Measurements from ENCODE around the gene MADCAM1. TPM values are rescaled to one million over a fixed set of nuclear protein-coding genes. Genes with fewer than 3 reads are reported as not detected.

Gene MADCAM1
- total RNA-seq, 1 donor from 2014 or later = 0.40 TPM

DNA sequence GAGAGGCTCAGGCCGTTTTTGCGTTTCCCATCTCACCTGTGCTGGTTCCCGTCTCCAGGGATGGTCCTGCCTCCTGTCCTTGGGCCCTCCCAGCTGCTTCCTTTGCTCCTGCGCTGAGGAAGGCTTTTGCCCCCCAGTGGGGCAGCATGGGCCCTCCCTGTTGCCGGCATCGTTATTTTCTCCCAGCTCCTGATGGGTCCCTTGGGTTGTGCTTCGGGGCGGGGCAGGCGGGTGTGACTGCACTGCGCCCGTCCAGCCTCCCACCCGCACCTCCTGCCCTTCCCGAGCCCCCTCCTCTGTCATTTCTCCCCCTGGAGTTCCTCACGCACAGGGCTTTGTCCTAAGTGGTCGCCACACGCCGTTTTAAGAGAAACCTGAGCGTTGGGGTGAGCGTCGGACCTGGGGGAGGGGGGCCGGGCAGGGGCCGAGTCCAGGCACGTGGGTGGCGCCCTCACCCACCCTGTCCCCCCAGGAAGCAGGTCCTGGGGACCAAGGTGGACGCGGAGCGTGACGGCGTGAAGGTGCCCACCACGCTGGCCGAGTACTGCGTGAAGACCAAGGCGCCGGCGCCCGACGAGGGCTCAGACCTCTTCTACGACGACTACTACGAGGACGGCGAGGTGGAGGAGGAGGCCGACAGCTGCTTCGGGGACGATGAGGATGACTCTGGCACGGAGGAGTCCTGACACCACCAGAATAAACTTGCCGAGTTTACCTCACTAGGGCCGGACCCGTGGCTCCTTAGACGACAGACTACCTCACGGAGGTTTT lies 44.8 kb downstream of the MADCAM1 start:
- no peak for DNase-seq
- no peak for ATAC-seq (ENCODE audit: low read depth)
- no peak overlapping the region for H3K4me3 Mint-ChIP-seq
- H3K27ac Mint-ChIP-seq = no peak overlapping the region
- peaks cover 4% of the 10 kb centered on the region for H3K4me1 Mint-ChIP-seq
- H3K9me3 Mint-ChIP-seq = no peaks in the 10 kb centered on the region
- peaks cover 28% of the 10 kb centered on the region for H3K36me3 Mint-ChIP-seq (ENCODE audit: low read depth)
- intact Hi-C loops (cut with micrococcal nuclease) = no loop called here
- TF ChIP-seq CTCF (IDR thresholded peaks at IDR 0.05) = no peak
- ChIA-PET POLR2A (no interaction called here), CTCF (no interaction called here)
- no peaks in the 10 kb centered on the region for H3K27me3 Mint-ChIP-seq

DNA sequence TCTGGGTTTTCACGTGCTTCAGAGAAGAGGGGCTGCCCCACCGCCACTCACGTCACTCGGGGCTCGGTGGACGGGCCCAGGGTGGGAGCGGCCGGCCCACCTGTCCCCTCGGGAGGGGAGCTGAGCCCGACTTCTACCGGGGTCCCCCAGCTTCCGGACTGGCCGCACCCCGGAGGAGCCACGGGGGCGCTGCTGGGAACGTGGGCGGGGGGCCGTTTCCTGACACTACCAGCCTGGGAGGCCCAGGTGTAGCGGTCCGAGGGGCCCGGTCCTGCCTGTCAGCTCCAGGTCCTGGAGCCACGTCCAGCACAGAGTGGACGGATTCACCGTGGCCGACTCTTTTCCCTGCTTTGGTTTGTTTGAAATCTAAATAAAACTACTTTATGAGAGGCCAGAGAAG lies 45.4 kb downstream of the MADCAM1 start:
- TF ChIP-seq CTCF (IDR thresholded peaks at IDR 0.05) = no peak
- ChIA-PET CTCF (no interaction called here), POLR2A (no interaction called here)
- Mint-ChIP-seq H3K27ac (no peak overlapping the region), H3K9me3 (no peaks in the 10 kb centered on the region), H3K27me3 (no peaks in the 10 kb centered on the region), H3K36me3 (ENCODE audit: low read depth) (peaks cover 26% of the 10 kb centered on the region), H3K4me3 (no peak overlapping the region), H3K4me1 (peaks cover 4% of the 10 kb centered on the region)
- DNase-seq = no peak
- ATAC-seq (ENCODE audit: low read depth) = no peak
- intact Hi-C loops (cut with micrococcal nuclease) = no loop called here

DNA sequence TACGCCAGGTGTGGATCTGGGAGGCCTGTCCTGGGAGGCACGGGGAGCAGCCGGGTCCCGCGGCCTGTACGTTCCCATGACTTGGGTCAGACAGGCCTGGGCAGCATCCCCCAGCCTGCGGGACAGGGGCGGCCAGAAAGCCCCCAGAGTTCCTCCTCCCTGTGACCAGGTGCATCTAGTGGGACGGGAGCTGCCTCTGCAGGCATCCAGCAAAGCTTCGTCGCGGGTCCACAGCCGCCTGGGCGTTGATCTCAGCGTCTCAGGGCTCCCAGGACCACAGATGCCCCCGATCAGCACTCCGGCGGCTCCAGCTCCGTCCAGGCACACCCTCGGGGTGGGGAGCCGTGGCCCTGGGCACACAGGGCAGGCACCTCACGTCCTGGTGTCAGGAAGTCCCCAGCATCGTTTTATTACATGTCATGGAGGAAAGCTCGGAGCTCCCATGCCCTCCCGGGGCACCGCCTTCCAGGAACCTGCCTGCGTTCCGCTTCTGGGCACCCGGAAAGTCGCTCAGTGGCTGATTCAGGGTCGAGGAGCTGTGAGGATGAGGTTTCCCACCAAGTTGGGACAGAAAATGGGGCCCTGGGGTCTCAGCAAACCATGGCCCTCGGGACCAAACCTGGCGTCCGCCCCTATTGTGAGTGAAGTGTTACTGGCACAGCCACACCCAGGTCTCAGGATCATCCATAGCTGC lies 46.0 kb downstream of the MADCAM1 start:
- TF ChIP-seq CTCF (IDR thresholded peaks at IDR 0.05) = no peak
- intact Hi-C loops (cut with micrococcal nuclease) = no loop called here
- Mint-ChIP-seq H3K9me3 (no peaks in the 10 kb centered on the region), H3K4me1 (peaks cover 4% of the 10 kb centered on the region), H3K27ac (no peak overlapping the region), H3K4me3 (no peak overlapping the region), H3K27me3 (no peaks in the 10 kb centered on the region), H3K36me3 (ENCODE audit: low read depth) (peaks cover 21% of the 10 kb centered on the region)
- no peak for ATAC-seq (ENCODE audit: low read depth)
- POLR2A ChIA-PET = no interaction called here
- no peak for DNase-seq
- CTCF ChIA-PET = interaction anchor here (0.7 kb wide), 1 partner anchor 10 kb away, joined by 3 read pairs; no protein-coding TSS in a partner anchor

DNA sequence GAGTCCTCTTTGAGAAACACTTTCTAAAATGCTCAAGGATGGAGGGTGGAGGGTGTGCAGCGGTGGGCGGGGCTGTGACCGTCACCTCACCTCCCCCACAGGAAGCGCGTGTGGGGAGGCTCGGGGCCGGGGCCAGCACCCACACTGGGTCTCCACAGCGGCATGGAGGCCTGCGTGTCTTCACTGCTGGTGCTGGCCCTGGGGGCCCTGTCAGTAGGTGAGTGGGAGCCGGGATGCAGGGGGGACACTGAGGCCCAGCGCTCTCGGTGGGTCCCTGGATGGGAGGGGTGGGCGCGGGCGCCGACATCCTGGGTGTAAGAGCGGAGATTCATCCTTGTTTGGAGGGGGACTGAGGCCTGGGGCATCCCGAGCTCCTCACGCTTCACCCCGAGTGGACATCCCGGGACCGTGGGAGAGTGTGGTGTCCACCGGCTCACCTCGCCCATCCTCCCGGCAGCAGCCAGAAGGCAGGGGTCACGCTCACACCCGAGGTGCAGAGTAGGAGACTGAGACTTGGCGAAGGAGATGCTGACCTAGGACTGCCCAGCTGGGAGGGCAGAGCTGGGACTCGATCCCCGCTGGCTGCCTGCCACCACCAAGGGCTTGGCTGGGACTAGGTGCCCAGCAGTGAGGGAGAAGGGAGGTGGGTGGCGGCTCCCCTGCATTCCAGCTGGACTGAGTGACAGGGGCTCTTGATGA lies 47.8 kb downstream of the MADCAM1 start, which contains the start of gene GZMM:
TSS of gene GZMM (plus strand) at position 144 of the 699 bp plus-strand sequence. CDS start at position 163, 19 bp downstream.
- TF ChIP-seq CTCF (IDR thresholded peaks at IDR 0.05) = no peak
- Mint-ChIP-seq H3K36me3 (ENCODE audit: low read depth) (peaks cover 6% of the 10 kb centered on the region), H3K4me1 (peaks cover 4% of the 10 kb centered on the region), H3K4me3 (no peak within 1 kb of the TSS), H3K27ac (no peak within 1 kb of the TSS), H3K27me3 (no peaks in the 10 kb centered on the region), H3K9me3 (no peaks in the 10 kb centered on the region)
- ChIA-PET POLR2A (no interaction called here), CTCF (no interaction called here)
- intact Hi-C loops (cut with micrococcal nuclease) = no loop called here
- ATAC-seq (ENCODE audit: low read depth) (no peak), DNase-seq (no peak)

DNA sequence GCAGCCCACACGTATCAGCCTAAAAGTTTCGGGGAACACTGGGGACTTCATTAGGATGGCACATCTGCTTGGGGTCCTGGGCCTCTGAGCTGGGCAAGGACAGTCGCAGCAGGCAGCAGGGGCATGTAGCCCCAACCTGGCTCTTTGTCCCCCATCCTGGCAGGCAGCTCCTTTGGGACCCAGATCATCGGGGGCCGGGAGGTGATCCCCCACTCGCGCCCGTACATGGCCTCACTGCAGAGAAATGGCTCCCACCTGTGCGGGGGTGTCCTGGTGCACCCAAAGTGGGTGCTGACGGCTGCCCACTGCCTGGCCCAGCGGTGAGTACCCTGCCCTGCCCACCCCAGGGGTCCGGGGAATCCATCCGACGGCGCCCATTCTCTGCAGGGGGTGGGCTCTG lies 50.8 kb downstream of the MADCAM1 start:
- CTCF ChIA-PET = no interaction called here
- peaks cover 2% of the 10 kb centered on the region for H3K27me3 Mint-ChIP-seq
- POLR2A ChIA-PET = no interaction called here
- intact Hi-C loops (cut with micrococcal nuclease) = no loop called here
- no peak overlapping the region for H3K4me3 Mint-ChIP-seq
- DNase-seq (no peak), ATAC-seq (ENCODE audit: low read depth) (no peak)
- TF ChIP-seq CTCF (IDR thresholded peaks at IDR 0.05) = no peak
- peaks cover 2% of the 10 kb centered on the region for H3K36me3 Mint-ChIP-seq (ENCODE audit: low read depth)
- no peak overlapping the region for H3K27ac Mint-ChIP-seq
- peaks cover 4% of the 10 kb centered on the region for H3K4me1 Mint-ChIP-seq
- H3K9me3 Mint-ChIP-seq = no peaks in the 10 kb centered on the region
